WTC11 (cell line): ENCODE results near the gene MYBPC1. TPM values are rescaled to one million over a fixed set of nuclear protein-coding genes. Genes with fewer than 3 reads are reported as not detected.
"Not testable (repeated sequence)": the region's sequence is repeated elsewhere in the genome, so short reads cannot be mapped to it uniquely, and the experiment has no call there.

Experiments
- ATAC-seq: fragments of 200-7000 bp; cut with Tn5 transposase; 2 replicates; pipeline ENCODE4 v1.10.0; 2021; ENCODE audit warnings: mild to moderate bottlenecking, moderate library complexity
- CTCF ChIA-PET: fragments of 300-600 bp; sonication (Branson Sonifier 250); formaldehyde crosslinking; loops from one replicate; lab custom pipeline; 2021; ENCODE audit warnings: antibody characterized with exemption; lab: Charles Lee
- POLR2A ChIA-PET: fragments of 350-600 bp; sonication (Branson Sonifier 250); formaldehyde crosslinking; loops from one replicate; lab custom pipeline; 2021; ENCODE audit warnings: antibody characterized with exemption; lab: Charles Lee
- DNase-seq: peaks from one replicate; pipeline ENCODE4 v3.0.0; 2021; ENCODE audit warnings: low spot score
- H3K27ac Mint-ChIP-seq: 2 replicates; pipeline ENCODE4 v1.8.0; 2021; ENCODE audit warnings: mixed read lengths
- H3K27me3 Mint-ChIP-seq: 2 replicates; pipeline ENCODE4 v1.8.0; 2021; ENCODE audit warnings: low read depth, mild to moderate bottlenecking, moderate library complexity, mixed read lengths
- H3K36me3 Mint-ChIP-seq: 2 replicates; pipeline ENCODE4 v1.8.0; 2021; ENCODE audit warnings: mixed read lengths
- H3K4me1 Mint-ChIP-seq: 2 replicates; pipeline ENCODE4 v1.8.0; 2022; ENCODE audit warnings: mixed read lengths
- H3K4me3 Mint-ChIP-seq: 2 replicates; pipeline ENCODE4 v1.8.0; 2021; ENCODE audit warnings: mild to moderate bottlenecking, moderate library complexity, mixed read lengths
- H3K9me3 Mint-ChIP-seq: 2 replicates; pipeline ENCODE4 v1.8.0; 2021; ENCODE audit warnings: mixed read lengths
- AR ChIP-seq: fragments of 250-450 bp; sonication (Bioruptor Pico); IDR thresholded peaks from 2 replicates; pipeline ENCODE4 v1.9.0; 2021; ENCODE audit warnings: mild to moderate bottlenecking
- ARID4B ChIP-seq: sonication (generic); formaldehyde crosslinking; IDR thresholded peaks from 2 replicates; pipeline ENCODE4 v1.8.0; 2023; ENCODE audit warnings: missing genetic modification reagents, mild to moderate bottlenecking, borderline replicate concordance
- CREB1 ChIP-seq: sonication (generic); formaldehyde crosslinking; IDR thresholded peaks from 2 replicates; pipeline ENCODE4 v1.8.0; 2023; ENCODE audit warnings: mild to moderate bottlenecking, missing genetic modification reagents
- E2F4 ChIP-seq: sonication (generic); formaldehyde crosslinking; IDR thresholded peaks from 2 replicates; pipeline ENCODE4 v1.8.1; 2022; ENCODE audit warnings: low read depth, mild to moderate bottlenecking, moderate library complexity, missing genetic modification reagents, borderline replicate concordance
- FOXJ3 ChIP-seq: sonication (generic); formaldehyde crosslinking; IDR thresholded peaks from 2 replicates; pipeline ENCODE4 v1.9.0; 2021; ENCODE audit warnings: missing genetic modification reagents, mild to moderate bottlenecking, borderline replicate concordance
- HMGA2 ChIP-seq: fragments of 250-450 bp; sonication (Bioruptor Pico); IDR thresholded peaks from 2 replicates; pipeline ENCODE4 v1.4.0; 2021; ENCODE audit warnings: mild to moderate bottlenecking, moderate library complexity
- JAZF1 ChIP-seq: fragments of 250-450 bp; sonication (Bioruptor Pico); IDR thresholded peaks from 2 replicates; pipeline ENCODE4 v1.9.0; 2021; ENCODE audit warnings: moderate library complexity, mild to moderate bottlenecking, inconsistent platforms
- MAX ChIP-seq: sonication (generic); formaldehyde crosslinking; IDR thresholded peaks from 2 replicates; pipeline ENCODE4 v1.8.0; 2022; ENCODE audit warnings: mild to moderate bottlenecking, missing genetic modification reagents
- MYBL2 ChIP-seq: sonication (generic); formaldehyde crosslinking; IDR thresholded peaks from 2 replicates; pipeline ENCODE4 v1.8.1; 2023; ENCODE audit warnings: mild to moderate bottlenecking, moderate library complexity, missing genetic modification reagents
- PREB ChIP-seq: sonication (generic); formaldehyde crosslinking; IDR thresholded peaks from 2 replicates; pipeline ENCODE4 v1.8.1; 2022; ENCODE audit warnings: mild to moderate bottlenecking, missing genetic modification reagents, moderate library complexity, borderline replicate concordance
- PRRX2 ChIP-seq: fragments of 250-450 bp; sonication (Bioruptor Pico); IDR thresholded peaks from 2 replicates; pipeline ENCODE4 v1.8.0; 2021; ENCODE audit warnings: mild to moderate bottlenecking
- RORB ChIP-seq: fragments of 250-450 bp; sonication (Bioruptor Pico); IDR thresholded peaks from 2 replicates; pipeline ENCODE4 v1.9.0; 2021; ENCODE audit warnings: mild to moderate bottlenecking
- TP53 ChIP-seq: sonication (generic); formaldehyde crosslinking; IDR thresholded peaks from 2 replicates; pipeline ENCODE4 v1.8.1; 2023; ENCODE audit warnings: mild to moderate bottlenecking, missing genetic modification reagents
- USF1 ChIP-seq: sonication (generic); formaldehyde crosslinking; IDR thresholded peaks from 2 replicates; pipeline ENCODE4 v1.8.0; 2022; ENCODE audit warnings: mild to moderate bottlenecking, missing genetic modification reagents
- ZNF396 ChIP-seq: fragments of 250-450 bp; sonication (Bioruptor Pico); IDR thresholded peaks from 2 replicates; pipeline ENCODE4 v1.8.0; 2021; ENCODE audit warnings: mild to moderate bottlenecking, moderate library complexity, borderline replicate concordance
- ZNF416 ChIP-seq: fragments of 250-450 bp; sonication (Bioruptor Pico); IDR thresholded peaks from 2 replicates; pipeline ENCODE4 v1.9.0; 2021; ENCODE audit warnings: mild to moderate bottlenecking, inconsistent platforms
- ZNF425 ChIP-seq: fragments of 250-450 bp; sonication (Bioruptor Pico); conservative IDR thresholded peaks from 2 replicates; pipeline ENCODE4 v1.9.0; 2021; ENCODE audit warnings: mild to moderate bottlenecking
- total RNA-seq: library from RNA; stranded (reverse); gene quantifications from 3 replicates; pipeline ENCODE4 v1.2.3, GENCODE V29; 2021

Gene MYBPC1
- total RNA-seq, 1 experiment from 2014 or later = not detected

GRCh38 chr12:101675555-101675954, 80.8 kb downstream of the MYBPC1 start:
- Mint-ChIP-seq H3K4me3 (no peak overlapping the region), H3K4me1 (peaks cover 4% of the 10 kb centered on the region), H3K36me3 (no peaks in the 10 kb centered on the region), H3K27me3 (no peaks in the 10 kb centered on the region), H3K27ac (no peak overlapping the region), H3K9me3 (no peaks in the 10 kb centered on the region)
- TF ChIP-seq PRRX2 (no peak), JAZF1 (CRISPR knock-in tag) (no peak), USF1 (CRISPR knock-in tag) (no peak), ARID4B (CRISPR knock-in tag) (no peak), PREB (CRISPR knock-in tag) (no peak), RORB (no peak)
- no peak for ATAC-seq
- ChIA-PET POLR2A (no interaction called here), CTCF (interaction anchor here (0.5 kb wide), 1 partner anchor 13 kb away, joined by 3 read pairs; no protein-coding TSS in a partner anchor)
- DNase-seq = no peak

- ATAC-seq, H3K9me3 Mint-ChIP-seq, H3K4me3 Mint-ChIP-seq, CTCF ChIA-PET, H3K27ac Mint-ChIP-seq, H3K36me3 Mint-ChIP-seq, H3K4me1 Mint-ChIP-seq, POLR2A ChIA-PET, DNase-seq, H3K27me3 Mint-ChIP-seq: not testable (repeated sequence)
These were observed 81.7 kb downstream of the MYBPC1 start for GRCh38 chr12:101676497-101676896.

GRCh38 chr12:101678081-101678480, 83.3 kb downstream of the MYBPC1 start:
- POLR2A ChIA-PET = no interaction called here
- no peak for ATAC-seq
- TF ChIP-seq HMGA2 = no peak
- TF ChIP-seq FOXJ3 (CRISPR knock-in tag) = no peak
- no peak for TF ChIP-seq ZNF416 (CRISPR knock-in tag)
- no peak for TF ChIP-seq CREB1
- TF ChIP-seq E2F4 = no peak
- no peak for TF ChIP-seq MAX (CRISPR knock-in tag)
- no peak for TF ChIP-seq AR
- no peak for TF ChIP-seq TP53 (CRISPR knock-in tag)
- TF ChIP-seq ZNF425 (CRISPR knock-in tag) = no peak
- TF ChIP-seq ZNF396 (CRISPR knock-in tag) = no peak
- no peak for TF ChIP-seq MYBL2

More at GRCh38 chr12:101678081-101678480, 83.3 kb downstream of the MYBPC1 start:
- CTCF ChIA-PET = no interaction called here
- DNase-seq = no peak
- Mint-ChIP-seq H3K27ac (no peak overlapping the region), H3K27me3 (no peaks in the 10 kb centered on the region), H3K36me3 (no peaks in the 10 kb centered on the region), H3K9me3 (no peaks in the 10 kb centered on the region), H3K4me3 (no peak overlapping the region), H3K4me1 (peaks cover 4% of the 10 kb centered on the region)
